Fibroblast of villous mesenchyme (primary cell): ENCODE data around the gene ABCD4. TPM values are rescaled to one million over a fixed set of nuclear protein-coding genes. Genes with fewer than 3 reads are reported as not detected.

Experiments
- DNase-seq: peaks from one replicate; pipeline ENCODE4 v3.0.0-alpha.2; 2010; ENCODE audit warnings: low read depth
- H3K4me3 ChIP-seq: 2 replicates; pipeline ENCODE4 v1.5.1; 2011; ENCODE audit warnings: low read depth, mild to moderate bottlenecking, low read length
- total RNA-seq: library from RNA; depleted of rRNA; stranded (reverse); fragments of >200 nt; gene quantifications from 2 replicates; pipeline ENCODE4 v1.2.3, GENCODE V29; 2012
- TF ChIP-seq, protein P1 (sequence below): IDR thresholded peaks from 2 replicates; pipeline ENCODE4 v1.5.1; 2012; ENCODE audit warnings: low read depth, mild to moderate bottlenecking, low read length; ENCODE audit not compliant: insufficient read depth

The ABCD4 gene
- total RNA-seq, 1 donor: 25.0 TPM

DNA sequence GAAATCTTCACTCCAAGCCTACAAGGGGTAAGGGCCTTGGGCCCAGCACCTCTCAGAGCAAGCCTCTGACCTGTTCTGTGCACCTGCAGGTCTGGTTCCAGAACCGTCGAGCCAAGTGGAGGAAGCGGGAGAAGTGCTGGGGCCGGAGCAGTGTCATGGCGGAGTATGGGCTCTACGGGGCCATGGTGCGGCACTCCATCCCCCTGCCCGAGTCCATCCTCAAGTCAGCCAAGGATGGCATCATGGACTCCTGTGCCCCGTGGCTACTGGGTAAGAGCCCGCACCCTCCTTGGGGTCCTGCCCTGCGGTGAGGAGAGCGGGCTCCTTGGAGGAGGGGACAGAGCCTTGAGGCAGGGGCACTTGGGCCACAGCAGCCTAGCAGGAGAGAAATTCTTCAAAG is 43.2 kb downstream of the ABCD4 start:
- H3K4me3 ChIP-seq: no peak overlapping the region
- no peak for DNase-seq
- TF ChIP-seq, protein P1, sequence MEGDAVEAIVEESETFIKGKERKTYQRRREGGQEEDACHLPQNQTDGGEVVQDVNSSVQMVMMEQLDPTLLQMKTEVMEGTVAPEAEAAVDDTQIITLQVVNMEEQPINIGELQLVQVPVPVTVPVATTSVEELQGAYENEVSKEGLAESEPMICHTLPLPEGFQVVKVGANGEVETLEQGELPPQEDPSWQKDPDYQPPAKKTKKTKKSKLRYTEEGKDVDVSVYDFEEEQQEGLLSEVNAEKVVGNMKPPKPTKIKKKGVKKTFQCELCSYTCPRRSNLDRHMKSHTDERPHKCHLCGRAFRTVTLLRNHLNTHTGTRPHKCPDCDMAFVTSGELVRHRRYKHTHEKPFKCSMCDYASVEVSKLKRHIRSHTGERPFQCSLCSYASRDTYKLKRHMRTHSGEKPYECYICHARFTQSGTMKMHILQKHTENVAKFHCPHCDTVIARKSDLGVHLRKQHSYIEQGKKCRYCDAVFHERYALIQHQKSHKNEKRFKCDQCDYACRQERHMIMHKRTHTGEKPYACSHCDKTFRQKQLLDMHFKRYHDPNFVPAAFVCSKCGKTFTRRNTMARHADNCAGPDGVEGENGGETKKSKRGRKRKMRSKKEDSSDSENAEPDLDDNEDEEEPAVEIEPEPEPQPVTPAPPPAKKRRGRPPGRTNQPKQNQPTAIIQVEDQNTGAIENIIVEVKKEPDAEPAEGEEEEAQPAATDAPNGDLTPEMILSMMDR: no peak

DNA sequence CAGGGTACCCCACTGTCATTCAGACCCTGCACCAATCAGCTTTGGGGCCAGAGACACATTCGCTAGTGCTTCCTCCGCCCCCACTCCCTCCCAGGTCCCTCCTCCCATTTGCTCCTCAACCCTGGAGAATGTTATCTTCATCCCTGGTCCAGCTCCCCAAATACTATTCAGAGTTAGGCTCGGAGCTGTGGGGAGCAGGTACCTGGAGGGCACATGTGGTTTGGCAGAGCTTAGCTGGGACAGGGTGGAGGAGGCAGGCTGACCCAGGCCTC is 44.0 kb downstream of the ABCD4 start:
- DNase-seq: no peak
- TF ChIP-seq, protein P1: no peak
- H3K4me3 ChIP-seq: no peak overlapping the region

DNA sequence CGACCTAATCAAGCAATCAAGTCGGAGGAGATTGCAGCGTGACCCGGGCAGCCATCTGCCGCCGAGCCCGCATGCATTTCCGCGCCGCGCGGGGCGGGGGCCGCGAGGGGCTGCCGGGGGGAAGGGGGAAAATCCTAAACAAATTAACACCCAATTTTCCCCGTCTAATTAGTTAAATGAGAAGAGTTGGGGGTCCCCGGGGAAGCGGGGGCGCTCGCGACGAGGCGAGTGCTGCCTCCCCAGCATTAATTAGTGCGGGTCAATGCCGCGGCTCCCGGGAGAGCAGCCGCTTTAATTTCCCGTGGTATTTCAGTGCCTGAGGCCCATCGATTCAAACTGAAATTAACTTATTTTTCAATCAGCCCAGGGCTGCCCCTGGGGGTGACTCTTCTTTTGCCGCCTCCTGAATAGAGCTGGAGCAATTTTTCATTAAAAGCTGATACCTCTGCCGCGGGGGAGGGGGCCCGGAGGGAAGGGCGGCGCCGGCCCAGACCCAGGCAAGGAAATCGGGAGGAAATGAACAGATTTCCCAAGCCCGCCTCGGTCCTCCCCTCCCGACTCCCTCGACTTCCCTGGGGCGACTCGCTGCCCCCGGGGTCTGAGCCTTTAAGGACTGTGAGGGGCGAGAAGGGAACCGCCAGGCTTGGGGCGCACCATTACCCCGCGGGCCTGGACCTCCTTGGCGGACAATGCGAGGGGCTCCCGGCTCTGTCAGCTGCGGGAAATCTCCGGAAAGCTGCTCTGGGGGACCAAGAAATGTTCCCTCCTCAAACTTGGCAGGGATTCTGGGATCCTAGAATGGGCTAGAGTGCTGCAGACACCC is 44.6 kb downstream of the ABCD4 start:
- peak overlapping the region; percentile 64 for H3K4me3 ChIP-seq
- no peak for DNase-seq
- TF ChIP-seq, protein P1: no peak

DNA sequence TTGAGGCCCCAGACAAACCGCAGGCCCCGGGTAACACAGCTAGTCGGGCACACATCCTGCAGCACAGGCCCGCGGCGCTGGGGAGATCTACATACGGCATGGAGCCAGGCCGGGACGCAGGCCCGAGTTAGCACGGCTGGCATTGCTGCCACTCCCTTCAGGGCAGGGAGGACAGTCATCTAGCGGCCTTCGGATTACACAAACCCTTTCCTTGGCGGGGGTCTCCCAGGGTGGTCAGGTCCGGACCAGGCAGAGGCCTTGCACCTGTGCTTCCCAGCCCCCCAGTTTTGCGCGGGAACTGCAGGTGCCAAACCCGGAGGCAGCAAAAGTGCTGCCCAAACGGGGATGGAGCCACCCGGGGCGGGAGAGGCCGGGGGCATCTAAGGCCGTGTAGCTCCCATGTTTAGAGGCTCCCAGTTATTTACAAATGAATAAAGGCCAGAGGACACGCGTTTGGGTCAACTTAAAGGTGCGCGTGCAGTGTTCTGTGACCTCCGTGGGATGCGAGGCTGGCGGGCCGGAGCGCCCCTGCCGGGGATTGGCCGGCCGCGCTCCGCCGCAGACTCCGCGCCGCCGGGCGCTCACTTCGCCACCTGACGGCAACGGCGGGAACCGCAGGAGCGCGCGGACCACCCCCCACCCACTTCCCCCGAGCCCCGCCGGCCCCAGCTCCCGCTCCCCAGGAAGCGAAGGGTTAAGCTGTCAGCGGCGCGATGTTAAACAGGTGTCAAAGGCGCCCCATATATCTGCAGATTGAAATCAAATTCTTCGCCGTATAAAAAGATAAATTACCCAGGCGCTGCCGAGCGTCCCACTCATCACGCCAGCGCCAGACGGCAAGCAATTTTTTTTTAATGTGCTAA is 45.4 kb downstream of the ABCD4 start:
- peak overlapping the region; percentile 64 for H3K4me3 ChIP-seq
- TF ChIP-seq, protein P1: peak; percentile 70
- DNase-seq: peak; percentile 19

DNA sequence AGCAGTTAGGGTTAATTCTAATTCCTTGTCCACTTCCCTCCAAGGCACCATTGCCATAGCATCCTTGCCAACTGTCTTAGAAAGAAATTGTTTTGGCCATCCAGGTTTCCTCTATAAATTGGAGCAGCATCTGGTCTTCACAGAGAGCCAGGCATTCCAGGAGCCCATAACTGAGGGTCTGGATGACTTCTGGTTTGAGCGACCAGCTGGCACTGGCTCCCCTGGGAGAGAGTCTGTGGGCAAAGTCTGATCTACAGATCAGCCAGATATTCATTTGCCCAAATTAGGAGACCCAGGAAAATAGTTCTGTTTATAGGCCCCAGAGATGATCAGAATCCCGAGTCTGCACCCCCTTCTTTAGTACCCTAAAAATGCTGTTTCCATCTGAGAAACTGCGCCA is 47.5 kb downstream of the ABCD4 start:
- TF ChIP-seq, protein P1: no peak
- H3K4me3 ChIP-seq: no peak overlapping the region
- DNase-seq: no peak

DNA sequence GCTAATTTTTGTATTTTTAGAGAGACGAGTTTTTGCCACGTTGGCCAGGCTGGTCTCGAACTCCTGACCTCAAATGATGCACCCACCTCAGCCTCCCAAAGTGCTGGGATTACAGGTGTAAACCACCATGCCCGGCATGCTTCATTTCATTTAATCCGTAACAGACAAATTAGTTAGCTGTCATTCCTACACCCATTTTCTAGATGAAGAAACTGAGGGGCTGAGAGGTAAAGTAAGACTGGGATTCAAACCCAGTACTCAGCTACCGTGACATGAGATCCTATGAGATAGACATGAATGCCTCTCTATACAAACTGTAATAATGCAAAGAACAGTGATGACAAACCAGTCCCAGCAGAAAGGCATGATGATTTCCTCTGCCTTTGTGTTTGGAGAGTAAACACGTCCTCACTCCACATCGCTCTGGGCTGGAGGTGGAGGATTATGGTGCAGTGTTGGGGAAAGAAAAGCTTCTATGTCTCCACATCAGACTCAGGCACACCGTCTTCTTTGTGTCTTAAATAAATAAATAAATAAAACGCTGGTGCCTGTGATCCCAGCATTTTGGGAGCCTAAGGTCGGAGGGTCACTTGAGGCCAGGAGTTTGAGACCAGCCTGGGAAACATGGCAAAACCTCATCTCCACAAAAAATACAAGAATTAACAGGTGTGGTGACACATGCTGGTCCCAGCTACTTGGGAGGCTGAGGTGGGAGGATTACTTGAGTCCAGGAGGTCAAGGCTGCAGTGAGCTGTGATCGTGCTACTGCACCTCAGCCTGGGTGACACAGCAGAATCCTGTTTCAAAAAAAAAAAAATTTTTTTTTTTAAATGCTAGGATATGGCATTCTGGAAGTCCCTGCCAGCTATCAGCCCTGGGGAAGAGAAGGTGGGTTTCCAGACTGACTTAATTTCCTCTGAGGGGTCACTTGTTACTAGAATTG is 53.0 kb downstream of the ABCD4 start:
- H3K4me3 ChIP-seq: no peak overlapping the region
- TF ChIP-seq, protein P1: no peak
- DNase-seq: no peak
